SK-N-SH (cell line): ENCODE data around the gene DNAH3. TPM values are rescaled to one million over a fixed set of nuclear protein-coding genes. Genes with fewer than 3 reads are reported as not detected.

Source experiments
- CTCF ChIA-PET: fragments of 300-600, 350-600 bp; formaldehyde crosslinking; extraction: SDS; loops from one replicate; lab custom pipeline; 2021; lab: Yijun Ruan, JAX
- POLR2A ChIA-PET: fragments of 350-600 bp; sonication (Branson Sonifier 250); formaldehyde crosslinking; extraction: SDS; loops from one replicate; lab custom pipeline; 2020; ENCODE audit warnings: antibody characterized with exemption, inconsistent platforms; lab: Yijun Ruan, JAX
- DNase-seq: peaks from one replicate; pipeline ENCODE4 v3.0.0; 2012
- H2AFZ ChIP-seq: fragments of 200-600 bp; sonication (generic); 2 replicates; pipeline ENCODE4 v1.8.1; 2016; ENCODE audit warnings: antibody characterized with exemption, mild to moderate bottlenecking, low read depth
- H3F3A ChIP-seq: fragments of 200-600 bp; sonication (generic); replicated peaks from 2 replicates; pipeline ENCODE3; 2016; ENCODE audit warnings: antibody characterized with exemption, mild to moderate bottlenecking; ENCODE audit not compliant: insufficient read depth
- H3K27ac ChIP-seq, 2 experiments: fragments of 200-500 bp in 1 of 2; fragments of 200-600 bp in 1 of 2; sonication (Bioruptor generic) in 1 of 2; sonication (generic), shearing (Covaris generic) in 1 of 2; 2 replicates each; pipeline versions ENCODE4 v1.5.1 to v1.6.1; 2014 to 2016; ENCODE audit warnings: low read depth in 2 of 2, inconsistent platforms in 1 of 2, low read length in 1 of 2, mild to moderate bottlenecking in 1 of 2, mixed read lengths in 1 of 2
- H3K27me3 ChIP-seq: fragments of 200-600 bp; sonication (generic), shearing (Covaris generic); 2 replicates; pipeline ENCODE4 v1.6.1; 2016; ENCODE audit warnings: mixed run types; ENCODE audit not compliant: insufficient read depth
- H3K36me3 ChIP-seq, 2 experiments: fragments of 200-500 bp in 1 of 2; fragments of 200-600 bp in 1 of 2; sonication (Bioruptor generic) in 1 of 2; sonication (generic) in 1 of 2; replicated peaks in 1 of 2; 2 replicates each; pipeline versions ENCODE3 to v1.5.1; 2014 to 2016; ENCODE audit warnings: low read length in 1 of 2, mild to moderate bottlenecking in 1 of 2; ENCODE audit not compliant: insufficient read depth in 2 of 2, control insufficient read depth in 1 of 2
- H3K4me1 ChIP-seq, 2 experiments: fragments of 200-500 bp in 1 of 2; fragments of 200-600 bp in 1 of 2; sonication (Bioruptor generic) in 1 of 2; sonication (generic), shearing (Covaris generic) in 1 of 2; 2 replicates each; pipeline versions ENCODE4 v1.5.1 to v1.6.1; 2014 to 2016; ENCODE audit warnings: low read depth in 1 of 2, low read length in 1 of 2, mixed run types in 1 of 2; ENCODE audit not compliant: insufficient read depth in 2 of 2, control insufficient read depth in 1 of 2
- H3K4me2 ChIP-seq: fragments of 200-600 bp; sonication (generic), shearing (Covaris generic); 2 replicates; pipeline ENCODE4 v1.6.1; 2017; ENCODE audit warnings: mixed run types
- H3K4me3 ChIP-seq, 2 experiments: fragments of 200-500 bp in 1 of 2; fragments of 200-600 bp in 1 of 2; sonication (Bioruptor generic) in 1 of 2; sonication (generic), shearing (Covaris generic) in 1 of 2; 2 replicates each; pipeline versions ENCODE4 v1.5.1 to v1.8.1; 2014 to 2016; ENCODE audit warnings: low read depth in 2 of 2, inconsistent platforms in 1 of 2, low read length in 1 of 2, mild to moderate bottlenecking in 1 of 2, mixed read lengths in 1 of 2, moderate library complexity in 1 of 2
- H3K79me2 ChIP-seq: fragments of 200-600 bp; sonication (generic); 2 replicates; pipeline ENCODE4 v1.8.1; 2017; ENCODE audit warnings: mild to moderate bottlenecking; ENCODE audit not compliant: insufficient read depth
- H3K9ac ChIP-seq: fragments of 200-600 bp; sonication (generic); 2 replicates; pipeline ENCODE4 v1.6.1; 2017; ENCODE audit warnings: mixed run types
- H3K9me2 ChIP-seq: fragments of 200-600 bp; sonication (generic); 2 replicates; pipeline ENCODE4 v1.6.1; 2017; ENCODE audit warnings: mixed run types
- H3K9me3 ChIP-seq: fragments of 200-600 bp; sonication (generic); 2 replicates; pipeline ENCODE4 v1.6.1; 2017; ENCODE audit warnings: mixed run types, mild to moderate bottlenecking, moderate library complexity
- H4K20me1 ChIP-seq: fragments of 200-600 bp; sonication (generic); 2 replicates; pipeline ENCODE4 v1.6.1; 2017; ENCODE audit warnings: mild to moderate bottlenecking, mixed run types; ENCODE audit not compliant: insufficient read depth
- CTCF ChIP-seq: fragments of 200-600 bp; sonication (generic); IDR thresholded peaks from 2 replicates; pipeline ENCODE4 v1.6.1; 2017; ENCODE audit warnings: antibody characterized with exemption, mild to moderate bottlenecking, moderate library complexity
- EP300 ChIP-seq, 2 experiments: IDR thresholded peaks; 2 replicates each; pipeline versions ENCODE4 v1.4.0 to v1.6.1; 2012; ENCODE audit warnings: borderline replicate concordance in 1 of 2, low read depth in 1 of 2, low read length in 1 of 2
- EZH2phosphoT487 ChIP-seq: fragments of 200-600 bp; sonication (generic); IDR thresholded peaks from 2 replicates; pipeline ENCODE4 v1.6.1; 2017; ENCODE audit warnings: low read depth, mixed run types, mild to moderate bottlenecking, antibody characterized with exemption, moderate library complexity, borderline replicate concordance
- FOXJ3 ChIP-seq: sonication (generic); formaldehyde crosslinking; IDR thresholded peaks from 2 replicates; pipeline ENCODE4 v1.5.1; 2020; ENCODE audit warnings: mild to moderate bottlenecking, missing genetic modification reagents
- FOXM1 ChIP-seq: IDR thresholded peaks from 2 replicates; pipeline ENCODE4 v1.4.0; 2012; ENCODE audit warnings: low read depth, mild to moderate bottlenecking
- GABPA ChIP-seq: IDR thresholded peaks from 2 replicates; pipeline ENCODE4 v1.4.0; 2012; ENCODE audit warnings: low read depth, mild to moderate bottlenecking
- JUND ChIP-seq: IDR thresholded peaks from 2 replicates; pipeline ENCODE4 v1.4.0; 2012
- MAX ChIP-seq: IDR thresholded peaks from 2 replicates; pipeline ENCODE4 v1.4.0; 2012; ENCODE audit warnings: low read depth
- MXI1 ChIP-seq: IDR thresholded peaks from 2 replicates; pipeline ENCODE4 v1.6.1; 2012; ENCODE audit warnings: mild to moderate bottlenecking, low read depth, low read length, improper control_type of control experiment
- NFIC ChIP-seq: IDR thresholded peaks from 2 replicates; pipeline ENCODE4 v1.4.0; 2012; ENCODE audit warnings: borderline replicate concordance
- NRF1 ChIP-seq: IDR thresholded peaks from 2 replicates; pipeline ENCODE4 v1.6.1; 2012; ENCODE audit warnings: low read depth, mild to moderate bottlenecking, low read length
- RAD21 ChIP-seq: IDR thresholded peaks from 2 replicates; pipeline ENCODE4 v1.6.1; 2012; ENCODE audit warnings: mild to moderate bottlenecking, low read length
- RCOR1 ChIP-seq: fragments of 150-350 bp; IDR thresholded peaks from 2 replicates; pipeline ENCODE4 v1.6.1; 2017; ENCODE audit warnings: antibody characterized with exemption, low read length
- REST ChIP-seq: IDR thresholded peaks from 2 replicates; pipeline ENCODE4 v1.6.1; 2012; ENCODE audit warnings: mild to moderate bottlenecking, low read depth, low read length, moderate library complexity
- RXRA ChIP-seq: IDR thresholded peaks from 2 replicates; pipeline ENCODE4 v1.4.0; 2012; ENCODE audit warnings: low read depth, mild to moderate bottlenecking, borderline replicate concordance
- TCF12 ChIP-seq: IDR thresholded peaks from 2 replicates; pipeline ENCODE4 v1.4.0; 2012
- USF2 ChIP-seq: fragments of 150-350 bp; IDR thresholded peaks from 2 replicates; pipeline ENCODE4 v1.6.1; 2017; ENCODE audit warnings: antibody characterized with exemption, low read length, low read depth, borderline replicate concordance
- ZBTB33 ChIP-seq: IDR thresholded peaks from 2 replicates; pipeline ENCODE4 v1.4.0; 2012; ENCODE audit warnings: low read depth, borderline replicate concordance
- WGBS: methylation state at CpG from one replicate; pipeline ENCODE4 v1.1.6; 2017; ENCODE audit warnings: low lambda C conversion rate; 5-methylcytosine and 5-hydroxymethylcytosine counted together
- polyA plus RNA-seq, 3 experiments: library from polyadenylated mRNA; depleted of rRNA; stranded (reverse); fragments of >200 nt; gene quantifications; 2 replicates each; pipeline ENCODE4 v1.2.3, GENCODE V29; 2012

DNAH3 gene
- polyA plus RNA-seq, 1 of the 3 experiments (the other 2 are of a cell fraction), result not detected

GRCh38 chr16:21169249-21169981, 18.8 kb upstream of the DNAH3 start:
- peaks cover 0 to 4% of the 10 kb centered on the region in 2 experiments; a peak in 1 of 4 replicates for H3K4me1 ChIP-seq
- no peaks in the 10 kb centered on the region for H3K9me2 ChIP-seq
- no peak overlapping the region for H3K9ac ChIP-seq
- no peaks in the 10 kb centered on the region for H3K27me3 ChIP-seq
- H3K4me2 ChIP-seq, result no peak overlapping the region
- 85% methylated on average over 4 of the region's 5 CpGs for WGBS
- H3F3A ChIP-seq, result no peaks in the 10 kb centered on the region
- TF ChIP-seq USF2, result no peak
- TF ChIP-seq CTCF, result no peak
- TF ChIP-seq EP300 (IDR thresholded peaks at IDR 0.05; ENCODE audit: borderline replicate concordance in 1 of 2, low read depth in 1 of 2, low read length in 1 of 2), result no peak
- no peak for TF ChIP-seq RXRA
- TF ChIP-seq EZH2phosphoT487, result no peak
- TF ChIP-seq ZBTB33, result no peak
- TF ChIP-seq RAD21, result no peak
- no peak for TF ChIP-seq NRF1
- no peak for TF ChIP-seq FOXM1
- TF ChIP-seq TCF12, result no peak
- TF ChIP-seq NFIC, result no peak
- TF ChIP-seq MXI1, result no peak
- TF ChIP-seq GABPA, result no peak
- no peak for TF ChIP-seq JUND
- no peak for TF ChIP-seq REST
- TF ChIP-seq MAX, result no peak
- no peak for TF ChIP-seq FOXJ3 (CRISPR knock-in tag)
- no peak for TF ChIP-seq RCOR1
- no peak overlapping the region for H2AFZ ChIP-seq
- no peak for DNase-seq
- peaks cover 6 to 8% of the 10 kb centered on the region in 2 experiments for H3K36me3 ChIP-seq
- POLR2A ChIA-PET, result no interaction called here
- no peak overlapping the region for H3K27ac ChIP-seq
- CTCF ChIA-PET, result interaction anchor here (1.0 to 3.8 kb wide), 4 partner anchors 13 to 131 kb away, joined by 3 to 18 read pairs (median 6); partner anchors contain the start of gene CRYM
- H4K20me1 ChIP-seq, result no peaks in the 10 kb centered on the region
- no peaks in the 10 kb centered on the region for H3K9me3 ChIP-seq
- no peaks in the 10 kb centered on the region for H3K79me2 ChIP-seq
- H3K4me3 ChIP-seq, result no peak overlapping the region
